Stimulated activated CD4-positive, alpha-beta T cell treated with anti-CD3 and anti-CD28 coated beads, Interleukin-1b, Interleukin-23, amount 100 ng/mL, for 1 hour (primary cell): Measurements from ENCODE around the gene PTGR3.

Source experiments
- DNase-seq, 2 donors: peaks; one replicate each; pipeline ENCODE4 v3.0.0-alpha.2; 2020; ENCODE audit warnings: low read depth in 2 of 2

The PTGR3 gene

DNA sequence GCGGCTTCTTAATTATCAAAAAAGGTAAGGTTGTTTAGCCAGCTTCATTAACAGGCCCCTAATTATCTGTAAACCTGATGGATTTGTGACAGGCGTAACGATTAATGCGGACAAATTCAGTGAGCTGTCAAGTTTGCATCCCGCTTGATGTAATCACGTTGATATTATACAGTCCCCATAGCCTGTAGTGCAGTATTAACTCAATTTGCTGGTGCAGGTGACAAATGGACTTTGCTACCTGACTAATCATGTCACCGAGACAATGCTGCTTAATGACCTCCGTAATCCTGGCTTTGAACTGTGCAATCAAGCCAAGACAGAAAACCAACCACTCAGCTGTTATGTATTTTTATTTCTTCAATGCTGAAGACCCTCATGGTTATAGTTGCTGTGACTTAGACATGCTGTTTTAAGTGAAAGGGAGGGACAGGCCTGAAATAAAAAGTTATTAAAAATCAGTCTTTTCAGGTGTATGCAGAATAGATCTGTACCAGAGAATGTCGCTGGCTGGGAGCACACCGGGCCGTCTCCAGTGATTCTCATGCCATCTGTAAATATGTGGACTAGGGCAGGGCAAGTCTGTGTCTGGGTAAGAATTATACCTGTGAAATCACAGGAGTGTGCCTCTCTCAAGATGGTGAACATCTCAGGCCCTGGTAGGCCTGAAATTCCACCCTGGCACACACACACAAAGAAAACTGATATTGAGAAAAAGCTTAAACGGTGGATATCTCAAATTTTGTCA is 6.0 kb upstream of the PTGR3 start:
- DNase-seq, result no peak

GRCh38 chr18:75214332-75214690 is 5.4 kb upstream of the PTGR3 start:
- DNase-seq, result no peak

- no peak for DNase-seq
These were observed 4.8 kb upstream of the PTGR3 start for GRCh38 chr18:75213611-75214331.

DNA sequence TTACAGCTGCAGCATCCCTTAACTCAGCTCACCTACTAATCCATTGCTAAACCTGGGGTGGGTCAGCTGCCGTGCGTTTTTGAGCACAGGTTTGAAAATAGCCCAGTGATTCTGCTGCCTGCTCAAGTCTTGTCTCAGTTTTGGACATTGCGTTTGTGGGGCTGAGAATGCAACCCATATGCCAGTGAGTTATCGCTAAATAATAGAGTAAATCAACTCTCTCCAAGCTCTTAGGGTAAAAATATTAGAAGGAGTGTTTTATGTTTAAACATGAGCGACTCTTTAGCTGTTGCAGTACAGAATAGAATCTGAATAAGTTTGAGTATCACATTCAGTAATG is 3.8 kb upstream of the PTGR3 start:
- no peak for DNase-seq

DNA sequence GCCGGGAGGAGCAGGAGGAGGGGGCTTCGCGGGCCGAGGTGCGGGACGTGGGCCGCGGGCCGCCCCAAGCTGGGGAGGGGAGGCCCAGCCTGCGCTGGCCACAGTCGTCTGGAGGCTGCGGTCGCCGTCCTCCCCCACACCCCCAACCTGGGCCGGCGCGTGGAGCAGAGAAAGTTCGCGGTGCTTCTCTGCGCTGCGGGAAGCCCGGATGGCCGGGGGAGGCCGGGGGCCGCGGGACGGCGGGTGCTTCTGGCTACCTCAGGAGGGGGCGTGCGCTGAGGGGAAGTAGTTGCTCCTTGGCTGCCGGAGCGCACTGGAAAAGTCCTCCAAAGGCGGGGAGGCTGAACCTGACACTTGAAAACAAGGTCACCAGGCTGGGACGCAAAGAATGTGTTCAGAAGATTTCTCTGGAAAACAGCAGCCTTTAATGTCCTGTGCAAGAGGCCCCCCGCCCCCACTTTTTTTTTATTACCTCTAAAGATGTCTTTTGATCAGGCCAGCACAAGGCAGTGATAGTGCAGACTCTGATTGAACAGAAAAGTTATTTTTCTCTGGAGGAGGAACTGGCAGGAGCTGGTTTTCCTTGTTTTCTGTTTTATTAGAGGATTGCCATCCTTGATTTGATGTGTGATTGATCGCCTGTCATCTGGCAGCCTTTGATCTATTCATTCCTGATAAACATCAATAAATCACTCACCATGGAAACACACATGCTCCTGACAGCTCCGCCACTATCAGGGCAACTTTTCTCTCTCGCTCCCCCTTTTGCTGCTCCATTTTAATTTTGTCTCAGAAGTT is 3.2 kb upstream of the PTGR3 start:
- no peak for DNase-seq

GRCh38 chr18:75211626-75211952 is 2.6 kb upstream of the PTGR3 start:
- DNase-seq, result no peak

- DNase-seq, result no peak
These were observed 2.2 kb upstream of the PTGR3 start for GRCh38 chr18:75211002-75211621.

GRCh38 chr18:75210274-75211001 is 1.5 kb upstream of the PTGR3 start, which contains the start of gene TSHZ1:
TSS of gene TSHZ1 (plus strand) at chr18:75210797. CDS start at chr18:75211877, 1,080 bp downstream.
- DNase-seq, result no peak

- no peak for DNase-seq
These were observed 966 bp upstream of the PTGR3 start for GRCh38 chr18:75209951-75210258.

DNA sequence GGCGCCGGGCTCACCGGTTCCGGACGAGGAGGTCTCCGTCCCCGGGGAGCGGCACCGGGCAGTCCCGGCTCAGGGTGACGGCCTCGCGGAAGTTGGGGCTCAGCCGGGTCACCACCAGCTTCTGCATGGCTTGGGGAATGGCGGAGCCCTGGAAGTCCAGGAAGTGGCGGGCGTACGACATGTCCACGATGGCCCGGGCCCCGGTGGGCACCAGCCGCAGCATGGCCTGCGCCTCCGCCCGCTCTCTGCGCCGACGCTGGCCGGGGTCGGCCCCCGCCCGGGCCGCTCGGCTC is 157 bp downstream of the PTGR3 start:
- DNase-seq, result no peak

DNA sequence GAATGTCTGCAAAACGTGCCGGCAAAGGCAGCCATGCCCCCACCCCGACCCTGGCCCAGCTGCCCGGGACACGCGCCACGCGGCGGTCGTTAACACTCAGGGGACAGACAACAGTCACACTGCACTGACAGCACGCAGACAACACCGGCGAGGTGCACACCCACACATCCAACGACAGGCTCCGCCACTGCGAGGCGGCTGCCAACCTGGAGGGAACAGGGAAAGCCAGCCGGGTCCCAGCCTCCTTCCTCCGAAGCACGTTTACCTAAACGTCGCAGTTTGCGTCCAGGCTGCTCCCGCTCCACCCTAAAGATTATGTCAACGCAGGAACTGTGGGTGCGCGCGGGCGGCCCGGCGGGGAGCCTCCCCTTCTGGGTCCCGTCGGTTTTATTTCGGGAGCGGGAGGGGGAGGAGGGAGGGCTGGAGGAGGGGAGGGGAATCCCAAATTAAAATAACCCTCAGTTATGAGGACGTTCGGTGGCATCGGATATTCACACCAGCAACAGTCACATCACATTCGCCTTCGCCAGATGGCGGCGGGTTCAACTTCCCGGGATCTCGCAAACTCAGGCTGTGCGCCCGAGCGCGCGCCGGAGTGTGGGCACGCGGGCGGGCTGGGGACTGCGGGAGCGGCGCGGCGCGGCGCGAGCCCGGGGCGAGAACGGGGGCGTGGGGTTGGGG is 644 bp downstream of the PTGR3 start:
- no peak for DNase-seq

DNA sequence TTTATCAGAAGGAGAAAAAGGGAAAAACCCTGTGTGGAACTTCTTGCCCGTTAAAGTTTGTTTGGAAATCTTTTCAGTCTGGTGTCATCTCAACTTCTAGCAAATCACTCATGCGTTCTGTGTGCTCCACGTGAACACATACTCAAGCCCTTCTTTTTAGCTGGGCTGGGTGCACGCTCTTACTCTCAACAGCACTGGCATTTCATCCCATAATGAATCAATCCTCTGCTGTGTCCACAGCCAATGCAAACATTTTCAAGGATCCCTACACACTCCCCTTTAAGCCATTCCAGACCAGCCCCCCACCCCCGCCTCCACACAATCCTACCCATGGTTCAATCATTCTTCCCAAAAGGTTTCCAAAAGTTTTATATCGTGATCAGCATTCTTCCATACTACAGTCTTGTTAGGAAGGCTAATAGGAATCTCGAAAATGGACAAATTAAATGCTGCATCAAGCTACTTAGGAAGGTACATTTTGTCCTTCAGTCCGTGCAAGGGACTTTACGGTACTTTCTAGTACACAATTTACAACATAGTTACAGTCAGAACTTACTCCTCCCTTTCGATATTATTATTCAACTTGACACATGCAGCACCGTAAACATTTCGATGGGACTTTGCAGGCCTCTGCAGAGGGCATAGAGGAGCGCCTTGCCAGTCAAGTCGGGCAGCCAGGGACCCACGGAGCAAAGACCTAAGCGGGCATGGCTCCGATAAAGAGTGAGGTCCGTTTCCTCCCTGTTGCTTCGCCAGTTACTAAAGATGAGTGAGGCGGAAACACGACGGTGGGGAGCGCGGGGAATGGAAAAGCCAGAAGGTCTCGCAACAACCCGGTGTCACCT is 1.4 kb downstream of the PTGR3 start:
- DNase-seq, result no peak

GRCh38 chr18:75206452-75207309 is 2.3 kb downstream of the PTGR3 start:
- DNase-seq, result no peak

DNA sequence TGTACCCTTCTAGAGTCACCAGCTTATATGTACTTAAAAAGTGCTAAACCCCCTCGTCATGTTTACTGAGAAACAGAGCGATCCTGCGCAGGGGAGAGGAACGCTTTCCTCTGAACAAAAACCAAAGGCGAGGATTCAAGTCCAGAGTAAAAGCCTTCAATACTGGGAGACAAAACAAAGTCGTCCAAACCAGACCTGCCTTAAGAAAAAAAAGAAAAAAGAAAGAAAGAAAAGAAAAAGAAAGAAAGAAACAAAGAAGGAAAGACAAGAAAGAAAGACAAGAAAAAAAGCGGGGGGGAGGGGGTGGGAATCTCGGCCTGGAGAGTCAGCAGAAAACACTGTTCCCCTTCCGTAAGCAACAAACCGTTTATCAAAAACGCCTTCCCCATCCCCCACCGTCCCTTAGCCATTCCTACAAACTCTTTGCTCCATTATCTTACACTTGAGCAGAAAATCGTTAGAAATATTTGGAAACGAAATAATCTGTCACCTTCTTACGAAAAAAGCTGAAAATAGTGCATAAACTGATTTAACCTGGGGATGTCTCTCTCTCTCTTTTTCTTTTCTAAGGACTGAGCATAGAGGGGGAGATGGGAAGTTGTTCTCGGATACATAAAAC is 3.3 kb downstream of the PTGR3 start:
- DNase-seq, result no peak

DNA sequence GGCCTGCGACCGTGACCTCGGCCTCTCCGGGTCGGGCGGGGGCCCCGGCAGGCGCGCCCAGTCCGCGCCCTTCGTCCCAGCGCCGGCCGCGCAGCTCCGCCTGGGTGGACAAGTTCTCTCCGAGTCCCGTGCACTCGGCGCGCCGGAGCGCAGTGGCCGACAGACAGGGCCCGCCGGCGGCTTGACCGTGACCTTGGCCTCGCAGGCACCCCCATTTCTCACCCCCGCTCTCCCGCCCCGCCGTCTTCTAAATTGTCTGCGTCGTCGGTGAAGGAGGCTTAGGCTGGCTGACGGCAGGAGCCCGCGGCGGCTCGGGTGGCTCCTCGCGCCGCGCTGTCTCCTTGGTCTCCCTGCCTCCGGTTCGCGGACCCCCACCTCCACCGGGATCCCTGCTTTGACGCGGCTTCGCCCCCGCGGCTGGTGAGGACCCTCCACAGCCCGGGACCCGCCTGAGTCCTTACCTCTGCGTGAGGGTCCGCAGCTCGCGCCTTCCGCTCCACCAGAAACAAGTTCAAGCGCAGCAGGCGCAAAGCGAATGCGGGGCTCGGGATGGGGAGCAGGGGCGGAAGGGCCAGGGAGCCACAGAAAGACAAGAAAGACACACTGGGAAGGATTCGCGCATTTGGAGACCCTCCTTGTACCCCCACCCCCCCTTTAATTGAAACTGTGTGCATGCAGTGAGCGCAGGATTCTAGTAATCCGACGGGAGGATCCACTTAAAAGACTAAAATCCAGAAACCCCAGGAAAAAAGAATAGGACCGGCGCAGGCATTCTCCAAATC is 4.0 kb downstream of the PTGR3 start:
- no peak for DNase-seq

GRCh38 chr18:75204269-75204731 is 4.6 kb downstream of the PTGR3 start:
- no peak for DNase-seq

DNA sequence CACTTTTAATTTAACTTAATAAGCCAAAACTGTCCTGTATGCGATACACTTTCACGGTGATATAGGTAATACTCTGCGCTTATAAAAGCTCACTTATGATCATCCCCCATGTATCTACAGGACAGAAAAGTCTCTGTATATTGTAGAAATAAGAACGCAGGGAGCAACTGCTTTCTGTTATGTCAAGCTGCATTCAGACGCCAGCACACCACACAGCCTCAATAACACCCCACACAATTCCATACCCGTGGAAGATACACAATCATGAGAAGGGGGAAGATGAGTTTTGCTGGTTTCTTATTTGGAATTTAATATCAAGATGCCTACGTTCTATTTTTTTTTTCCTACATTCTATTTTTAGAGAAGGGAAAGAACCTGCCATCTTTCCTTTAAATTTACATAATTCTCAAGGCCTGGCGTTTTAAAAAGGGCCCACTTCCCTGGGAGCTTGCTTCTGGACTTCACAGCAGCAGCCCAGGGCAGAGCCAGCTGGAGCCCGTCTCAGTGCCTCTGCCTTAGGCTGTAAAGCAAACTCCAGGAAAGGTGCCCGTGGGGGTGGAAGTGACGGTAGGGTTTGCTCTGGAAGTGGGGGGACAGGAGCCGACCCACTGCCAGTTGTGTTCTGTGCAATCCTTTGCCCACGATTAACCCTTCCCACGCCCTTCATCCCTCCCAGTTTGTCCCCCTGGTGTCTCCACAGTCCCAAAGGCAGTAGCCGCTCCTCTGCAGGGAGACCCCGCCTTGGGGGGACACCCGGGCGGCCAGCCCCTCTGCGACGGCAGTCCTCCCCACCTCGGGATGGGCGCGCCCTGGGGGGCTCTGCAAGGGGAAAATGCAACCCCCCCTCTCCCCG is 5.3 kb downstream of the PTGR3 start:
- no peak for DNase-seq
